Sigmoid colon (tissue), 7 donors: Measurements from ENCODE around the gene ECSIT. TPM values are rescaled to one million over a fixed set of nuclear protein-coding genes. Genes with fewer than 3 reads are reported as not detected.

Source experiments
- DNase-seq: peaks from one replicate; pipeline ENCODE4 v3.0.0-alpha.2; 2019
- H3K27ac ChIP-seq, 4 donors: fragments of 200-600 bp; sonication (generic); one replicate each; pipeline ENCODE4 v1.5.1; 2016 to 2019; ENCODE audit warnings: mild to moderate bottlenecking in 1 of 4
- H3K27me3 ChIP-seq, 3 donors: fragments of 200-600 bp; sonication (generic); one replicate each; pipeline ENCODE4 v1.5.1; 2019; ENCODE audit warnings: mild to moderate bottlenecking in 1 of 3
- H3K36me3 ChIP-seq, 4 donors: fragments of 200-600 bp; sonication (generic); one replicate each; pipeline ENCODE4 v1.5.1; 2016 to 2019
- H3K4me1 ChIP-seq, 4 donors: fragments of 200-600 bp; sonication (generic); one replicate each; pipeline ENCODE4 v1.5.1; 2017 to 2019
- H3K4me3 ChIP-seq, 4 donors: fragments of 200-600 bp; sonication (generic); one replicate each; pipeline ENCODE4 v1.5.1; 2017 to 2019; ENCODE audit warnings: mild to moderate bottlenecking in 2 of 4, moderate library complexity in 1 of 4
- H3K9me3 ChIP-seq, 4 donors: fragments of 200-600 bp in 3 of 4; sonication (generic) in 3 of 4; one replicate each; pipeline versions ENCODE4 v1.5.1 to v1.6.1; 2013 to 2019
- CTCF ChIP-seq, 4 experiments: fragments of 450-650 bp in 3 of 4; fragments of 200-600 bp in 1 of 4; IDR thresholded peaks; one replicate each; pipeline ENCODE4 v1.5.1; 2016 to 2019; ENCODE audit warnings: antibody characterized with exemption in 4 of 4, mild to moderate bottlenecking in 3 of 4, moderate library complexity in 2 of 4
- EP300 ChIP-seq, 4 donors: sonication (generic); formaldehyde crosslinking; IDR thresholded peaks; one replicate each; pipeline ENCODE4 v1.6.1; 2017; ENCODE audit warnings: antibody characterized with exemption in 4 of 4
- POLR2A ChIP-seq, 2 donors: fragments of 450-650 bp; IDR thresholded peaks; one replicate each; pipeline ENCODE4 v1.6.1; 2016; ENCODE audit warnings: antibody characterized with exemption in 2 of 2, mild to moderate bottlenecking in 2 of 2, moderate library complexity in 2 of 2
- POLR2AphosphoS5 ChIP-seq, 4 donors: sonication (generic); formaldehyde crosslinking; IDR thresholded peaks; one replicate each; pipeline ENCODE4 v1.6.1; 2017; ENCODE audit warnings: antibody characterized with exemption in 4 of 4
- WGBS, 2 donors: extraction: QIAGEN DNeasy Blood & Tissue Kit; methylation state at CpG; one replicate each; pipeline ENCODE4 v1.1.7; 2013; 5-methylcytosine and 5-hydroxymethylcytosine counted together
- intact Hi-C: fragments of 100-400 bp; cut with DNase I; formaldehyde crosslinking; loops from one replicate; pipeline ENCODE4 v1.15.1; 2023
- polyA plus RNA-seq, 3 donors: library from polyadenylated mRNA; stranded (reverse); fragments of 200-250 nt; gene quantifications; one replicate each; pipeline ENCODE4 v1.2.3, GENCODE V29; 2013
- total RNA-seq, 4 donors: library from RNA; depleted of rRNA; stranded (reverse); fragments of >200 nt; gene quantifications; one replicate each; pipeline ENCODE4 v1.1.0, GENCODE V29; 2016
- donor health status: healthy with polysubstance abuse.
- donor health status: Bipolar disorder and iron deficiency.
- donor health status: healthy.

ECSIT gene
- total and polyA plus RNA-seq, 7 donors = 60.7 to 93.5 (median 75.8) TPM

DNA sequence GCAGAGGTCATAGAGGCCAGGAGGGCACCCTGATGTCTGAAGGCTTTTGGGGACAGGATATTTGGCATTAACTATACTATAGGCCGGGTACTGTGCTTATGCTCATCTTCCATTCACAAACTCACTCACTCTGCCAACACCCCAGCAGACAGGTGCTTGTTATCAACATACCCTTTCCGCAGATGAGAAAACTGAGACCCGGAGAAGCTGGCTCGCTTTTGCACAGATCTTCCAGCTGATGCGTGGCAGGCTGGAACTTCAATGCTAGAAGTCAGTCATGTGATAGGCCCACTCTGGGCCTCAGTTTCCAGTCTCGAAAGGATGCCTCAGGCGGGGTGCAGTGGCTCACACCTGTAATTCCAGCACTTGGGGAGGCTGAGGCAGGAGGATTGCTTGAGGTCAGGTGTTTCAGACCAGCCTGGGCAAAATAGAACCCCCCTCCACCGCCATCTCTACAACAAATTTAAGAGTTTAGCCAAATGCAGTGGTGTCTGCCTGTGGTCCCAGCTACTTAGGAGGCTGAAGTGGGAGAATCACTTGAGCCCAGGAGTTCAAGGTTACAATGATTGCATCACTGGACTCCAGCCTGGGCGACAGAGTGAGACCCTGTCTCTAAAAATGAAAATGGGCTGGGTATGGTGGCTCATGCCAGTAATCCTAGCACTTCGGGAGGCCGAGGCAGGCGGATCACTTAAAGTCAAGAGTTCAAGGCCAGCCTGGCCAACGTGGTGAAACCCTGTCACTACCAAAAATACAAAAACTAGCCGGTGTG is 19.2 kb upstream of the ECSIT start:
- DNase-seq = no peak
- no peaks in the 10 kb centered on the region for H3K27me3 ChIP-seq
- no peak overlapping the region for H3K4me3 ChIP-seq
- H3K36me3 ChIP-seq = peaks cover 37 to 82% (median 42%) of the 10 kb centered on the region in 4 donors
- intact Hi-C loops = no loop called here
- H3K4me1 ChIP-seq = peaks cover 0 to 90% (median 65%) of the 10 kb centered on the region in 4 donors
- H3K9me3 ChIP-seq = no peaks in the 10 kb centered on the region
- peak overlapping the region; percentile 2 to 99 (median 98) for H3K27ac ChIP-seq
- TF ChIP-seq POLR2AphosphoS5 (IDR thresholded peaks at IDR 0.05) (peak in 2 of 4 donors; percentile 15 to 30), EP300 (IDR thresholded peaks at IDR 0.05) (no peak)
- WGBS, 2 donors = 86 to 91% methylated on average over 14 of the region's 14 CpGs

- Histone ChIP-seq H3K36me3 (peaks cover 7 to 54% (median 10%) of the 10 kb centered on the region in 4 donors), H3K27me3 (no peaks in the 10 kb centered on the region), H3K4me1 (peaks cover 0 to 70% (median 56%) of the 10 kb centered on the region in 4 donors), H3K4me3 (peak overlapping the region; percentile 72 to 79 (median 74)), H3K27ac (peak overlapping the region; percentile 94 to 99 (median 98)), H3K9me3 (no peaks in the 10 kb centered on the region)
- WGBS, 2 donors = 58 to 61% methylated on average over 3 of the region's 3 CpGs
- peak in 2 of 4 donors; percentile 7 to 30 for TF ChIP-seq POLR2AphosphoS5 (IDR thresholded peaks at IDR 0.05)
- TF ChIP-seq CTCF (IDR thresholded peaks at IDR 0.05) = no peak
- TF ChIP-seq POLR2A (IDR thresholded peaks at IDR 0.05) = no peak
- DNase-seq = no peak
- intact Hi-C loops = loop anchor here (1.0 kb wide), 1 partner anchor 10 kb away; no protein-coding TSS in a partner anchor
These were observed 12.3 kb upstream of the ECSIT start for GRCh38 chr19:11541238-11541637.

DNA sequence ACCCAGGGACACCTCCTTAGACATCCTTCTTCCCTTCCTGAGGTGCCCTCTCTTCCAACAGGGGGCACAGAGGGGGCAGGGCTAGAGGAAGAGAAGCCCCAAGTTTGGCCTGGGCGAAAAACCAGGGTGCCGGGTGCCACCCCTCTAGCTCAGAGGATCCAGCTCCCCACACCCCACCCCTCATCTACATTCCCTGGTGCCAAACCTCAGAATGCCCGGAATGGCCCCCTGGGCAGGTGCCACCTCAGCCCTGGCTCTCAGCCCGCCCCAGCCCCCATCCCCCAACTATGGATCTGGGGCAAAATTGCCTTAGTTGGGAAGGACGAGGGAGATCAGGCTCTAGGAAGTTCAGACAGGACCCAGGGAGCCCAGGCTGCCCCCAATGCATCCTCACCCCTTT is 11.7 kb upstream of the ECSIT start:
- Histone ChIP-seq H3K4me1 (peaks cover 0 to 67% (median 56%) of the 10 kb centered on the region in 4 donors), H3K27me3 (no peaks in the 10 kb centered on the region), H3K9me3 (no peaks in the 10 kb centered on the region), H3K27ac (peak overlapping the region; percentile 94 to 99 (median 98)), H3K36me3 (peaks cover 2 to 48% (median 7%) of the 10 kb centered on the region in 4 donors), H3K4me3 (peak overlapping the region; percentile 72 to 79 (median 74))
- WGBS, 2 donors = 64 to 81% methylated on average over 5 of the region's 5 CpGs
- intact Hi-C loops = loop anchor here (1.0 kb wide), 1 partner anchor 11 kb away; no protein-coding TSS in a partner anchor
- no peak for DNase-seq
- TF ChIP-seq POLR2A (IDR thresholded peaks at IDR 0.05) = no peak
- no peak for TF ChIP-seq POLR2AphosphoS5 (IDR thresholded peaks at IDR 0.05)
- TF ChIP-seq CTCF (IDR thresholded peaks at IDR 0.05) = no peak
- TF ChIP-seq EP300 (IDR thresholded peaks at IDR 0.05) = no peak

DNA sequence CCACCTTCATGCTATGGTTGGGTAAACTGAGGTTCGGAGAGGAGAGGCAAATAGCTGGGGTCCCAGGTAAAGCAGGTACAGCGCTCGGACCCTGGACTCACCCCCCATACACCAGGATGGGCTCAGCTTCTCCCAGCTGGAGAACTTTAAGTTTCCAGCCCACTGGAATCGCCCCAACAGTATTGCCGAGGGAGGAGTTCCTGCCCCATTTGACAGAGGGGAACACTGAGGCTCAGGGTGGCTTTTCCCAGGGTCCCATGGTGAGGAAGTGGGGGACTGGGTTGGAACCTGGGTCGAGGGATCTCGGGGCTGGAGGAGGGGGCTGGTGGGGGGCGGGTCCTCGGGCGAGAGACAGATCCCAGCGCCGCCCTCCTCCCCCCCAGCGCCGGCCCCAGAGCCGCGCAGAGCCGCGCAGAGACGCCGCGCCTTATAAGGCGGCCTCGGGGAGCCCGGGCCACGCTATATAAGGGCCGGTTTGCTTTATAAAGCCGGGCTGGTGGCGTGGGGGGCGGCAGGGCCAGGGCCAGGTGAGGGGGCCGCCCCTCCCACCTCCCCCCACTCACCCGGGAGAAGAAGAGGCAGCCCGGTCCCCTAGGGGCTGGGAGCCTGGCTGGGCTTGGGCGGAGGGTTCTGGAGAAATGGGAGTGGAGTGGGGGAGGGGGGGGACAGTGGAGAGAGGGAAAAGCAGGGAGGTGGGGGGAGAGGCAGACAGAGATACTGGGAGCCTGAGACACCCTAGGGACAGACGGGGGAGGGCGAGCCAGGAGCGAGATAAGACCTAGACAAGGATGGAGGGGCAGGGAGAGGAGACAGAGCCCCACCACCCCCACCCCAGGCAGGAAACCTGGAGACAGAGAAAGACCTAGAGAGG is 10.8 kb upstream of the ECSIT start:
- no peaks in the 10 kb centered on the region for H3K27me3 ChIP-seq
- H3K27ac ChIP-seq = peak overlapping the region; percentile 94 to 99 (median 98)
- peaks cover 2 to 39% (median 7%) of the 10 kb centered on the region in 4 donors for H3K36me3 ChIP-seq
- peaks cover 0 to 67% (median 56%) of the 10 kb centered on the region in 4 donors for H3K4me1 ChIP-seq
- 12 to 14% methylated on average over 36 of the region's 36 CpGs for WGBS, 2 donors
- DNase-seq = peak; percentile 91
- H3K4me3 ChIP-seq = peak overlapping the region; percentile 72 to 79 (median 74)
- no peaks in the 10 kb centered on the region for H3K9me3 ChIP-seq
- TF ChIP-seq EP300 (IDR thresholded peaks at IDR 0.05) = peak in 1 of 4 donors; percentile 42
- peak; percentile 69 to 71 for TF ChIP-seq POLR2A (IDR thresholded peaks at IDR 0.05)
- TF ChIP-seq POLR2AphosphoS5 (IDR thresholded peaks at IDR 0.05) = peak; percentile 85 to 89 (median 88)
- TF ChIP-seq CTCF (IDR thresholded peaks at IDR 0.05) = no peak
- intact Hi-C loops = loop anchor here (5.0 kb wide), 1 partner anchor 382 kb away; the partner anchor contains the start of gene SPC24
